Naive B cell (primary cell): ENCODE data around the gene ARHGEF25. TPM values are rescaled to one million over a fixed set of nuclear protein-coding genes. Genes with fewer than 3 reads are reported as not detected.

Experiments
- ATAC-seq, 2 donors: fragments of 150-1000 bp; cut with Tn5 transposase; 2 replicates each; pipeline ENCODE4 v1.10.0; 2021; ENCODE audit warnings: low read depth in 2 of 2, mild to moderate bottlenecking in 2 of 2, moderate library complexity in 2 of 2
- DNase-seq: peaks from one replicate; pipeline ENCODE4 v3.0.0; 2022
- H3K27ac Mint-ChIP-seq, 6 donors: one replicate each; pipeline ENCODE4 v1.8.0; 2020 to 2022; ENCODE audit warnings: mild to moderate bottlenecking in 6 of 6, mixed read lengths in 6 of 6, moderate library complexity in 5 of 6, inconsistent platforms in 2 of 6
- H3K27me3 Mint-ChIP-seq, 3 donors: one replicate each; pipeline ENCODE4 v1.8.0; 2021 to 2022; ENCODE audit warnings: mixed read lengths in 3 of 3, mild to moderate bottlenecking in 1 of 3
- H3K36me3 Mint-ChIP-seq, 2 donors: one replicate each; pipeline ENCODE4 v1.8.0; 2020 to 2022; ENCODE audit warnings: mixed read lengths in 2 of 2, inconsistent platforms in 1 of 2, mild to moderate bottlenecking in 1 of 2
- H3K4me1 Mint-ChIP-seq, 3 donors: one replicate each; pipeline ENCODE4 v1.8.0; 2020 to 2022; ENCODE audit warnings: mixed read lengths in 3 of 3, inconsistent platforms in 1 of 3, mild to moderate bottlenecking in 1 of 3, moderate library complexity in 1 of 3
- H3K4me3 Mint-ChIP-seq, 8 donors: one replicate each; pipeline ENCODE4 v1.8.0; 2020 to 2022; ENCODE audit warnings: mild to moderate bottlenecking in 8 of 8, mixed read lengths in 8 of 8, moderate library complexity in 8 of 8, inconsistent platforms in 2 of 8
- H3K9me3 Mint-ChIP-seq, 7 donors: one replicate each; pipeline ENCODE4 v1.8.0; 2020 to 2022; ENCODE audit warnings: mixed read lengths in 7 of 7, mild to moderate bottlenecking in 5 of 7, inconsistent platforms in 2 of 7, moderate library complexity in 1 of 7
- polyA plus RNA-seq, 6 donors: library from polyadenylated mRNA; unstranded; fragments of 300-500 nt; fragmentation: Illumina TruSeq; gene quantifications; one replicate each; pipeline ENCODE4 v1.2.3, GENCODE V29; 2021; ENCODE audit warnings: low read depth in 6 of 6

ARHGEF25 gene
- polyA plus RNA-seq, 6 donors from 2014 or later, result not detected

GRCh38 chr12:57606399-57606798 lies 4.8 kb upstream of the ARHGEF25 start:
- Mint-ChIP-seq H3K27me3 (peaks cover 44 to 72% (median 63%) of the 10 kb centered on the region in 3 donors), H3K4me3 (peak overlapping the region in 2 of 8 donors; percentile 56 to 88), H3K36me3 (peaks cover 0 to 6% of the 10 kb centered on the region in 2 donors), H3K9me3 (no peaks in the 10 kb centered on the region), H3K27ac (no peak overlapping the region), H3K4me1 (peaks cover 14 to 28% (median 27%) of the 10 kb centered on the region in 3 donors)
- ATAC-seq, result no peak
- DNase-seq, result no peak

- H3K36me3 Mint-ChIP-seq, result peaks cover 0 to 2% of the 10 kb centered on the region in 2 donors
- peaks cover 44 to 73% (median 63%) of the 10 kb centered on the region in 3 donors for H3K27me3 Mint-ChIP-seq
- DNase-seq (no peak), ATAC-seq (no peak)
- H3K4me3 Mint-ChIP-seq, result peak overlapping the region in 1 of 8 donors; percentile 56
- no peaks in the 10 kb centered on the region for H3K9me3 Mint-ChIP-seq
- H3K27ac Mint-ChIP-seq, result no peak overlapping the region
- peaks cover 14 to 28% (median 27%) of the 10 kb centered on the region in 3 donors for H3K4me1 Mint-ChIP-seq
These were observed 4.4 kb upstream of the ARHGEF25 start for GRCh38 chr12:57606821-57607220.

- Mint-ChIP-seq H3K27ac (no peak overlapping the region), H3K4me1 (peaks cover 14 to 36% (median 28%) of the 10 kb centered on the region in 3 donors), H3K27me3 (peaks cover 51 to 85% (median 68%) of the 10 kb centered on the region in 3 donors), H3K9me3 (no peaks in the 10 kb centered on the region), H3K4me3 (peak overlapping the region in 1 of 8 donors; percentile 37), H3K36me3 (no peaks in the 10 kb centered on the region)
- no peak for ATAC-seq
- DNase-seq, result no peak
These were observed 3.1 kb upstream of the ARHGEF25 start for GRCh38 chr12:57607958-57608663.

- H3K9me3 Mint-ChIP-seq, result no peaks in the 10 kb centered on the region
- peak overlapping the region in 2 of 8 donors; percentile 33 to 69 for H3K4me3 Mint-ChIP-seq
- H3K36me3 Mint-ChIP-seq, result no peaks in the 10 kb centered on the region
These were observed 2.0 kb upstream of the ARHGEF25 start for GRCh38 chr12:57609101-57609780.

GRCh38 chr12:57609781-57610553 lies 1.3 kb upstream of the ARHGEF25 start:
- peaks cover 51 to 78% (median 60%) of the 10 kb centered on the region in 3 donors for H3K27me3 Mint-ChIP-seq
- H3K27ac Mint-ChIP-seq, result no peak overlapping the region
- H3K4me1 Mint-ChIP-seq, result peaks cover 26 to 43% (median 39%) of the 10 kb centered on the region in 3 donors
- peak overlapping the region; percentile 57 to 90 (median 82) for H3K4me3 Mint-ChIP-seq
- no peaks in the 10 kb centered on the region for H3K36me3 Mint-ChIP-seq
- no peak for ATAC-seq
- H3K9me3 Mint-ChIP-seq, result no peaks in the 10 kb centered on the region
- DNase-seq, result no peak

More at GRCh38 chr12:57609101-57609780, 2.0 kb upstream of the ARHGEF25 start:
- no peak for DNase-seq
- Mint-ChIP-seq H3K27me3 (peaks cover 47 to 82% (median 67%) of the 10 kb centered on the region in 3 donors), H3K4me1 (peaks cover 24 to 41% (median 39%) of the 10 kb centered on the region in 3 donors), H3K27ac (peak overlapping the region in 1 of 6 donors; percentile 56)
- ATAC-seq, result no peak

- Mint-ChIP-seq H3K4me3 (peak overlapping the region; percentile 57 to 90 (median 82)), H3K27ac (peak overlapping the region in 1 of 6 donors; percentile 34), H3K4me1 (peaks cover 30 to 43% (median 39%) of the 10 kb centered on the region in 3 donors), H3K27me3 (peaks cover 46 to 78% (median 61%) of the 10 kb centered on the region in 3 donors), H3K36me3 (no peaks in the 10 kb centered on the region), H3K9me3 (no peaks in the 10 kb centered on the region)
- DNase-seq, result no peak
- ATAC-seq, result no peak
These were observed 604 bp upstream of the ARHGEF25 start for GRCh38 chr12:57610554-57611107.

- H3K4me3 Mint-ChIP-seq, result peak overlapping the region; percentile 27 to 89 (median 73)
- ATAC-seq, result no peak
- H3K27ac Mint-ChIP-seq, result no peak overlapping the region
- H3K36me3 Mint-ChIP-seq, result no peaks in the 10 kb centered on the region
- DNase-seq, result no peak
- peaks cover 38 to 80% (median 62%) of the 10 kb centered on the region in 3 donors for H3K27me3 Mint-ChIP-seq
- H3K4me1 Mint-ChIP-seq, result peaks cover 30 to 51% (median 44%) of the 10 kb centered on the region in 3 donors
- H3K9me3 Mint-ChIP-seq, result no peaks in the 10 kb centered on the region
These were observed 834 bp downstream of the ARHGEF25 start for GRCh38 chr12:57611827-57612710.

GRCh38 chr12:57612711-57613426 lies 1.6 kb downstream of the ARHGEF25 start:
- DNase-seq (no peak), ATAC-seq (no peak)
- Mint-ChIP-seq H3K27ac (no peak overlapping the region), H3K36me3 (no peaks in the 10 kb centered on the region), H3K27me3 (peaks cover 40 to 82% (median 64%) of the 10 kb centered on the region in 3 donors), H3K9me3 (no peaks in the 10 kb centered on the region), H3K4me1 (peaks cover 30 to 51% (median 45%) of the 10 kb centered on the region in 3 donors), H3K4me3 (peak overlapping the region in 7 of 8 donors; percentile 8 to 79 (median 51))

- Mint-ChIP-seq H3K9me3 (no peaks in the 10 kb centered on the region), H3K4me1 (peaks cover 30 to 51% (median 50%) of the 10 kb centered on the region in 3 donors), H3K27me3 (peaks cover 42 to 83% (median 64%) of the 10 kb centered on the region in 3 donors), H3K27ac (no peak overlapping the region), H3K4me3 (peak overlapping the region in 3 of 8 donors; percentile 38 to 71 (median 44)), H3K36me3 (no peaks in the 10 kb centered on the region)
- ATAC-seq (no peak), DNase-seq (no peak)
These were observed 2.3 kb downstream of the ARHGEF25 start for GRCh38 chr12:57613427-57614109.

GRCh38 chr12:57614178-57614947 lies 3.1 kb downstream of the ARHGEF25 start:
- peak overlapping the region; percentile 10 to 81 (median 60) for H3K4me3 Mint-ChIP-seq
- DNase-seq, result peak; percentile 74
- no peaks in the 10 kb centered on the region for H3K36me3 Mint-ChIP-seq
- peak overlapping the region in 4 of 6 donors; percentile 17 to 71 (median 43) for H3K27ac Mint-ChIP-seq
- H3K4me1 Mint-ChIP-seq, result peaks cover 36 to 57% (median 57%) of the 10 kb centered on the region in 3 donors
- peak; percentile 83 to 87 for ATAC-seq
- no peaks in the 10 kb centered on the region for H3K9me3 Mint-ChIP-seq
- H3K27me3 Mint-ChIP-seq, result peaks cover 46 to 82% (median 64%) of the 10 kb centered on the region in 3 donors
